GM12878 (cell line): ENCODE measurements around the gene NAP1L4. TPM values are rescaled to one million over a fixed set of nuclear protein-coding genes. Genes with fewer than 3 reads are reported as not detected.
A peak's percentile ranks its signal among the peaks of the same experiment; 100 is the strongest.

Source experiments
- ATAC-seq: fragments of 200-7000 bp; cut with Tn5 transposase; 3 replicates; pipeline ENCODE4 v1.9.1; 2020; ENCODE audit warnings: mild to moderate bottlenecking, moderate library complexity
- BruUV-seq: library from RNA; stranded (reverse); fragments of 400-500 nt; replicated peaks from 2 replicates; lab custom pipeline; 2021; lab: Mats Ljungman, UMichigan
- CTCF ChIA-PET: fragments of 300-600 bp; sonication (Branson Sonifier 250); formaldehyde crosslinking; extraction: SDS; loops from one replicate; lab custom pipeline; 2021; ENCODE audit warnings: inconsistent platforms; lab: Yijun Ruan, JAX
- POLR2A ChIA-PET: fragments of 350-600 bp; formaldehyde crosslinking; extraction: SDS; loops from one replicate; lab custom pipeline; 2021; ENCODE audit warnings: inconsistent platforms; lab: Charles Lee
- RAD21 ChIA-PET: fragments of 300-600 bp; sonication (Branson Sonifier 250); formaldehyde crosslinking; loops from one replicate; lab custom pipeline; 2023; ENCODE audit warnings: antibody characterized with exemption; ENCODE audit not compliant: unreplicated experiment; lab: Charles Lee
- SMC1A ChIA-PET: fragments of 300-600 bp; sonication (Branson Sonifier 250); formaldehyde crosslinking; loops from one replicate; lab custom pipeline; 2023; ENCODE audit not compliant: unreplicated experiment, uncharacterized antibody; lab: Charles Lee
- DNase-seq: peaks from one replicate; pipeline ENCODE4 v3.0.0-alpha.2; 2011; ENCODE audit warnings: low read depth, low spot score
- FAIRE-seq: peaks from 3 replicates; lab custom pipeline; 2011; peaks lifted over from hg19 to GRCh38; lab: Jason Lieb, UNC
- H2AFZ ChIP-seq: 2 replicates; pipeline ENCODE4 v1.6.0; 2011; ENCODE audit warnings: low read depth, low read length, control low read depth; ENCODE audit not compliant: control insufficient read depth
- H3K27ac ChIP-seq: 2 replicates; pipeline ENCODE4 v1.5.1; 2011; ENCODE audit warnings: control low read depth; ENCODE audit not compliant: control insufficient read depth, insufficient read depth
- H3K27me3 ChIP-seq, 2 experiments: replicated peaks in 1 of 2; 2 replicates each; pipeline versions ENCODE4 v1.6.0 to v1.6.1; 2011; ENCODE audit warnings: low read length in 1 of 2; ENCODE audit not compliant: control insufficient read depth in 2 of 2, insufficient read depth in 2 of 2
- H3K36me3 ChIP-seq, 2 experiments: 2 replicates each; pipeline ENCODE4 v1.5.1; 2011; ENCODE audit warnings: low read length in 1 of 2; ENCODE audit not compliant: control insufficient read depth in 2 of 2, insufficient read depth in 2 of 2
- H3K4me1 ChIP-seq: 2 replicates; pipeline ENCODE4 v1.6.1; 2011; ENCODE audit warnings: mild to moderate bottlenecking, low read length, moderate library complexity, mixed read lengths; ENCODE audit not compliant: control insufficient read depth, insufficient read depth
- H3K4me2 ChIP-seq: 2 replicates; pipeline ENCODE4 v1.6.0; 2011; ENCODE audit warnings: control low read depth; ENCODE audit not compliant: control insufficient read depth, insufficient read depth
- H3K4me3 ChIP-seq: fragments of 200-600 bp; sonication (generic); 2 replicates; pipeline ENCODE4 v1.5.1; 2016
- H3K79me2 ChIP-seq: 2 replicates; pipeline ENCODE4 v1.6.0; 2011; ENCODE audit warnings: low read length; ENCODE audit not compliant: control insufficient read depth, insufficient read depth
- H3K9ac ChIP-seq: 2 replicates; pipeline ENCODE4 v1.8.0; 2011; ENCODE audit warnings: low read length, control low read depth, mixed read lengths; ENCODE audit not compliant: control insufficient read depth, insufficient read depth
- H3K9me3 ChIP-seq: replicated peaks from 3 replicates; pipeline ENCODE4 v1.5.1; 2011; ENCODE audit warnings: mild to moderate bottlenecking, low read length; ENCODE audit not compliant: control insufficient read depth, insufficient read depth
- H4K20me1 ChIP-seq: 2 replicates; pipeline ENCODE4 v1.6.0; 2011; ENCODE audit not compliant: control insufficient read depth, insufficient read depth
- CHD4 ChIP-seq: fragments of 200-600 bp; sonication (generic); IDR thresholded peaks from 2 replicates; pipeline ENCODE4 v1.6.1; 2016; ENCODE audit warnings: mild to moderate bottlenecking
- GABPA ChIP-seq: IDR thresholded peaks from 2 replicates; pipeline ENCODE4 v1.6.1; 2014; ENCODE audit warnings: antibody characterized with exemption, low read depth, mild to moderate bottlenecking, inconsistent platforms
- KAT2A ChIP-seq: conservative IDR thresholded peaks from 2 replicates; pipeline ENCODE4 v1.6.1; 2011; ENCODE audit warnings: low read depth, low read length; ENCODE audit not compliant: control insufficient read depth
- KDM1A ChIP-seq: fragments of 200-600 bp; sonication (generic); IDR thresholded peaks from 2 replicates; pipeline ENCODE4 v1.6.1; 2016; ENCODE audit warnings: borderline replicate concordance
- POLR2A ChIP-seq: IDR thresholded peaks from 2 replicates; pipeline ENCODE4 v1.6.1; 2011; ENCODE audit warnings: low read depth, mild to moderate bottlenecking, low read length
- TCF3 ChIP-seq: IDR thresholded peaks from 2 replicates; pipeline ENCODE4 v1.6.1; 2012; ENCODE audit warnings: low read depth, mild to moderate bottlenecking, low read length, borderline replicate concordance; ENCODE audit not compliant: insufficient read depth
- ZBTB33 ChIP-seq: fragments of 450-650 bp; IDR thresholded peaks from 2 replicates; pipeline ENCODE4 v1.6.1; 2017; ENCODE audit warnings: mild to moderate bottlenecking
- ZNF592 ChIP-seq: fragments of 450-650 bp; IDR thresholded peaks from 2 replicates; pipeline ENCODE4 v1.6.1; 2017; ENCODE audit warnings: mild to moderate bottlenecking, moderate library complexity
- WGBS: methylation state at CpG from one replicate; pipeline ENCODE4 v1.1.6; 2016; ENCODE audit warnings: low lambda C conversion rate; ENCODE audit not compliant: insufficient replicate concordance, insufficient coverage; ENCODE audit errors: missing lambda C conversion rate; 5-methylcytosine and 5-hydroxymethylcytosine counted together
- in situ Hi-C: fragments of 300-500 bp; cut with MboI; formaldehyde crosslinking; loops from 9 replicates; pipeline ENCODE4 v1.14.3; 2018; ENCODE audit warnings: mixed read lengths
- intact Hi-C: fragments of 100-400 bp; cut with micrococcal nuclease; formaldehyde crosslinking; loops from one replicate; pipeline ENCODE4 v1.14.2; 2022; ENCODE audit not compliant: unreplicated experiment
- polyA plus RNA-seq, 11 experiments: library from polyadenylated mRNA; depleted of rRNA in 4 of 11; unstranded in 6 of 11; stranded (reverse) in 5 of 11; fragments of >200 nt; fragmentation: Nextera tagmentation in 4 of 11; fragmentation: Illumina TruSeq in 1 of 11; extraction: Ambion mirVana in 4 of 11; extraction: Trizol in 1 of 11; gene quantifications; 1 replicate in 1 of 11; 2 replicates in 10 of 11; pipeline versions ENCODE4 v1.2.1 to v1.2.3, GENCODE V29; 2011 to 2016; ENCODE audit warnings: inconsistent platforms in 2 of 11, missing spikeins in 2 of 11, low read depth in 1 of 11
- total RNA-seq, 4 experiments: library from RNA; depleted of rRNA in 3 of 4; stranded (reverse); fragments of >200 nt in 3 of 4; fragmentation: Illumina TruSeq in 1 of 4; extraction: Trizol in 1 of 4; gene quantifications; 2 replicates each; pipeline versions ENCODE4 v1.2.1 to v1.2.3, GENCODE V29; 2013 to 2021

Gene NAP1L4
- total and polyA plus RNA-seq, 10 of the 15 experiments (the other 5 are each of a cell fraction or from before 2014, with no cell fraction given): 24.8 to 198 (median 114) TPM

- Histone ChIP-seq H3K27me3 (no peaks in the 10 kb centered on the region), H4K20me1 (no peaks in the 10 kb centered on the region), H3K27ac (no peak overlapping the region)
- CTCF ChIA-PET: interaction anchor here (0.7 to 1.4 kb wide), 3 partner anchors 9 to 28 kb away, joined by 3 to 4 read pairs (median 3); no protein-coding TSS in a partner anchor
- intact Hi-C loops: no loop called here
- SMC1A ChIA-PET: interaction anchor here (0.7 kb wide), 1 partner anchor 22 kb away, joined by 3 read pairs; no protein-coding TSS in a partner anchor
- TF ChIP-seq POLR2A: peak; percentile 29; the same call in 1 of the 2 replicates
- no peak for TF ChIP-seq KAT2A
- TF ChIP-seq, all 136 proteins: peak for 1
- H3K4me3 ChIP-seq: no peak overlapping the region
- H3K36me3 ChIP-seq: peaks cover 3 to 13% of the 10 kb centered on the region in 2 experiments; a peak in 3 of 4 replicates
- no peaks in the 10 kb centered on the region for H3K4me1 ChIP-seq
- DNase-seq (no peak), ATAC-seq (no peak), FAIRE-seq (no peak)
- no peak overlapping the region for H2AFZ ChIP-seq
- RAD21 ChIA-PET: interaction anchor here (1.3 kb wide), 1 partner anchor 93 kb away, joined by 4 read pairs; no protein-coding TSS in a partner anchor
- BruUV-seq: no TSS peak
- 88% methylated on average over 6 of the region's 7 CpGs for WGBS
- no peak overlapping the region for H3K4me2 ChIP-seq
- H3K79me2 ChIP-seq: no peaks in the 10 kb centered on the region
- in situ Hi-C loops: no loop called here
- H3K9ac ChIP-seq: no peak overlapping the region
- POLR2A ChIA-PET: interaction anchor here (0.6 to 0.7 kb wide), 2 partner anchors 33 to 574 kb away, joined by 3 to 5 read pairs; no protein-coding TSS in a partner anchor
- no peaks in the 10 kb centered on the region for H3K9me3 ChIP-seq
Observed at GRCh38 chr11:2998073-2998850, 6.1 kb upstream of the NAP1L4 start.

- Histone ChIP-seq H3K9ac (no peak overlapping the region), H3K4me1 (no peaks in the 10 kb centered on the region), H3K9me3 (no peaks in the 10 kb centered on the region), H3K79me2 (no peaks in the 10 kb centered on the region), H3K27me3 (no peaks in the 10 kb centered on the region), H3K36me3 (peaks cover 3 to 10% of the 10 kb centered on the region in 2 experiments; a peak in 3 of 4 replicates), H3K4me2 (no peak overlapping the region), H3K27ac (no peak overlapping the region), H2AFZ (no peak overlapping the region), H4K20me1 (no peaks in the 10 kb centered on the region), H3K4me3 (no peak overlapping the region)
- 97% methylated on average over 4 of the region's 4 CpGs for whole genome bisulfite sequencing
- no TSS peak for BruUV-seq
- RAD21 ChIA-PET: interaction anchor here (1.3 kb wide), 1 partner anchor 94 kb away, joined by 4 read pairs; no protein-coding TSS in a partner anchor
- in situ Hi-C loops: no loop called here
- SMC1A ChIA-PET: interaction anchor here (0.7 kb wide), 1 partner anchor 21 kb away, joined by 3 read pairs; no protein-coding TSS in a partner anchor
- DNase-seq: no peak
- POLR2A ChIA-PET: interaction anchor here (0.7 kb wide), 1 partner anchor 575 kb away, joined by 5 read pairs; no protein-coding TSS in a partner anchor
- intact Hi-C loops: no loop called here
- no peak for FAIRE-seq
- CTCF ChIA-PET: interaction anchor here (0.8 to 1.0 kb wide), 3 partner anchors 12 to 94 kb away, joined by 3 to 4 read pairs (median 3); no protein-coding TSS in a partner anchor
- no peak for ATAC-seq
- no peak for TF ChIP-seq ZNF592
- no peak for TF ChIP-seq CHD4
- no peak for TF ChIP-seq GABPA
- no peak for TF ChIP-seq ZBTB33
- no peak for TF ChIP-seq KDM1A
- no peak for TF ChIP-seq TCF3
Observed at GRCh38 chr11:2997406-2997805, 5.3 kb upstream of the NAP1L4 start.
